IPS-11a (cell line): ENCODE data around the gene MXD3.
"Not testable (repeated sequence)": the region's sequence is repeated elsewhere in the genome, so short reads cannot be mapped to it uniquely, and the experiment has no call there.

Experiments
- H3K4me3 ChIP-seq: one replicate; pipeline ENCODE4 v1.5.1; 2013; ENCODE audit warnings: low read depth, low read length, control low read depth

Gene MXD3

DNA sequence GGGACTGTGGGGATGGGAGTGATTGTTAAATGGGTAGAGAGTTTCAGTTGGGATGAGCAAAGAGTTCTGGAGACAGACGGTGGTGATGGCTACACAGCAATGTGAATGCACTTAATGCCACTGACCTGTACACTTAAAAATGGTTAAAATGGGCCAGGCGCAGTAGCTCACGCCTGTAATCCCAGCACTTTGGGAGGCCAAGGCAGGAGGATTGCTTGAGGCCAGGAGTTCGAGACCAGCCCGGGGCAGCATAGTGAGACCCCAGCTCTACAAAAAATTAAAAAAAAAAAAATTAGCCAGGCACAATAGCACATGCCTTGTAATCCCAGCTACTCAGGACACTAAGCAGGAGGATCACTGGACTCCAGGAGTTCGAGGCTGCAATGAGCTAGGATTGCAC lies 32.1 kb upstream of the MXD3 start:
- no peak overlapping the region for H3K4me3 ChIP-seq

DNA sequence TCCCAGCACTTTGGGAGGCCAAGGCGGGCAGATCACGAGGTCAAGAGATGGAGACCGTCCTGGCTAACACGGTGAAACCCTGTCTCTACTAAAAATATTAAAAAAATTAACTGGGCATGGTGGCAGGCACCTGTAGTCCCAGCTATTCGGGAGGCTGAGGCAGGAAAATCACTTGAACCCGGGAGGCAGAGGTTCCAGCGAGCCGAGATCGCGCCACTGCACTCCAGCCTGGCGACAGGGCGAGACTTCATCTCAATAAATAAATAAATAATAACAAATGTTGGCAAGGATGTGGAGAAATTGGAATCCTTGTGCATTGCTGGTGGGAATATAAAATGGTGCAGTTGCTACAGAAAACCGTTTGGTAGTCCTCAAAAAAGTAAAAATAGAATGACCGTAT lies 31.3 kb upstream of the MXD3 start:
- H3K4me3 ChIP-seq, result not testable (repeated sequence)

DNA sequence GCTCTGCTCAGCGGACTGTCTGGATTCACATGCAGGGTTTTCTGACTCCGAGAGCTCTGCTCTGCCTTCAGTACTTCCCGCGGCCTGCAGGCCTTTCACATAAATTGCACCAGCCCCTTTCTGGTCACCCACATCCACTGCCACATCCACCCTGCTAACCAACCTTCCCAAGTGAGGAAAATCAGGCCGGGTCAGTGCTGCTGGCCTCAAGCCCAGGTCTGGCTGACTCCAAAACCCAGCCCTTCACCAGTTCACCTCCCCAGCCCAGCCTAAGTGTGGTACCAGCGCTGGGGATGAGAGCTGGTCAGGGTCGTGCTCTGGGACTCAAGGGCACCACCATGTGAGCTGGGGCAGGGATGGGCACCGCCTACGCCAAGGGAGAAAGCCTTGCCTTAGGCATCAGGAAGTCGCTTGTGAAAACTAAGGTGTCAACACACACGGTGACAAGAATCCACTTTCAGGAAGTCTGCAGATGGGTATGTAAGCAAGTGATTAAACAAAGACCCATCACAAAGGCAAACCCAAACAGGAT lies 27.5 kb upstream of the MXD3 start:
- H3K4me3 ChIP-seq, result no peak overlapping the region

DNA sequence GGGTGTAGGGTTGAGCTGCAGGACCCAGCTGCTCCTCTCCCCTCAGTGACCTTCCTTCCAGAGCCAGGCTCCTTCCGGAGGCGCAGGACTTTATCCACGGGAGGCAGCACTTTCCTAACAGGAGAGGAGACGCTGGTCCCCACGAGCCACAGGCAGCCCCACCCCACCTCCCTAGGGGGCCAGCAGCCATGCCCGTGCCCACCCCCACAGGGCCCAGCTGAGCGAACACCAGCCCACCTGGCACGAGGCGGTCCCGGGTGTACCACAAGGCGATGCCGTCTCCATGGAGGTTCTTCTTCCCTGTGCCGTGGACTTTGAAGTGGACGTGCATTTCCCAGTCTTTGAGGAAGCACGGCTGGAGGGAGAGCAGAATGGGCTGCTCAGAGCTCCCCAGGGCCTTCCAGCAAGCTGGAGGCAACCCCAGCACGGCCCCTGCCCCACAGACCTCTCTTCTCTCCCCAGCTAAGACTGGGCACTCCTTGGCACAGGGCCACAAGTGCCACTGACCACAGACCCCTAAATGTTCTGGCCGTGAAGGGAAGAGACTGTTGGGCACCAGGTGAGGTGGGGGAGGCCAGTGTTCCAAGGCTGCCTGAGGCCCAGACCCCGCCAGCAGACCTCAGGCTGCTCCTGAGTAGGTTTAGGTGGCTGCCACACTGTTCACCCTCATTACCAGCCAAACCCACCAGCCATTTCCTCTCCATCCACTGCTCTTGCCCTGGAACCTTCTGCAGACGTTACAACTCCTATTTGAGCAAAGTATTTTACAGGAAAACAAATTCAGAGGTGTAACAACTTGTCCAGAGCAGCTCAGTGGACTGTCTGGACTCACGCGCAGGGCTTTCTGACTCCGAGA lies 26.8 kb upstream of the MXD3 start:
- no peak overlapping the region for H3K4me3 ChIP-seq

DNA sequence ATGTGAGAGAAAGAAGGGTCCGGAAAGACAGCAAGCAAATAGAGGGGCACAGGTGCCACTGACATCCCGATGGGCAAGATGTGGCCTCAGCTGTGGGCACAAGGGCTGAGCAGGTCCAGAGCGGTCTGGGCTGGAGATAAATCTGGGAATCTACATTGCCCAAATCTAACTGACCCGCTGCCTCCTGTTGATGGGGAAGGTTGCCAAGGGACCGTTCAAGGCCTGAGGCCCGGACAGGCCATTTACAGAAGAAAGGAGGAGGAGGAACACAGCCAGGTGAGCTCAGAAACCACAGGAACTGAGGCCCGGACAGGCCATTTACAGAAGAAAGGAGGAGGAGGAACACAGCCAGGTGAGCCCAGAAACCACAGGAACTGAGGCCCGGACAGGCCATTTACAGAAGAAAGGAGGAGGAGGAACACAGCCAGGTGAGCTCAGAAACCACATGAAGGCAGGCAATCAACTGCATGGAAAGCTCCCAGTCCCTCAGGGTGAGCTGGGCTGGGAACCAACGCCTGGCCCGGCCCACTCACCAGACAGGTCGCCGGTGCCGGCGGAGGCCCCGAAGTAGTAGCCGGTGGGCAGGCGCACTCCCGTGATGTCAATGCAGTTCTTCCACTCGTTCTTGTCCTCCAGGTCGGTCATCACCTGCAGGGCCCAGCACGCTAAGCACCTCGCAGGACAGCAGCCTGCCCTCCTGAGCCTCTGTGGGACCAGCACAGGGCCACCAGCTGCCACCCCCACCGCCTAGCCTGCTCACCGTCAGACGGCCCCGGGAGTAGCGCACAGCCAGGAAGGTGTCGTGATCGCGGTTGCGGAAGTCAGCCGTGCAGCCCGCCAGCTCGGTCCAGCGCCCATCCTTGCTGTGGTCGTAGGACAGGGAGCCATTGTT lies 25.2 kb upstream of the MXD3 start:
- H3K4me3 ChIP-seq, result no peak overlapping the region

GRCh38 chr5:177336112-177336511 lies 24.4 kb upstream of the MXD3 start:
- H3K4me3 ChIP-seq, result no peak overlapping the region

DNA sequence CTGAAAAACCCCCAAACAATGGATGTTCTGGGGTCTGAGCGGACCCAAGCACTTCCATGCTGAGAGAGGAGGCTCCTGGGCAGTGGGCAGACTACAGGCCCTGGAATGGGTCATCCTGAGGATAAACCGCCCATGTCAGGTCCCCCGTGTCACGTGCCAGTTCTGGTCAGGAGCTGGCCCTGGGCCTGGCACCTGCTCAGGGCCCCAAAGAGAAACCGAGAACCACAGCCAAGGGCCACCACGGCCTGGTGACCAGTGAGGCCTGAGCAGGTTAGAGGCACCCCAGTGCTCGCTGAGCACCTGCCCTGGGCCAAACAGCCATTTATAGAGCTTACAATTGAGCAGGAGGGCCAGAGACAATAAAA lies 24.0 kb upstream of the MXD3 start:
- no peak overlapping the region for H3K4me3 ChIP-seq

DNA sequence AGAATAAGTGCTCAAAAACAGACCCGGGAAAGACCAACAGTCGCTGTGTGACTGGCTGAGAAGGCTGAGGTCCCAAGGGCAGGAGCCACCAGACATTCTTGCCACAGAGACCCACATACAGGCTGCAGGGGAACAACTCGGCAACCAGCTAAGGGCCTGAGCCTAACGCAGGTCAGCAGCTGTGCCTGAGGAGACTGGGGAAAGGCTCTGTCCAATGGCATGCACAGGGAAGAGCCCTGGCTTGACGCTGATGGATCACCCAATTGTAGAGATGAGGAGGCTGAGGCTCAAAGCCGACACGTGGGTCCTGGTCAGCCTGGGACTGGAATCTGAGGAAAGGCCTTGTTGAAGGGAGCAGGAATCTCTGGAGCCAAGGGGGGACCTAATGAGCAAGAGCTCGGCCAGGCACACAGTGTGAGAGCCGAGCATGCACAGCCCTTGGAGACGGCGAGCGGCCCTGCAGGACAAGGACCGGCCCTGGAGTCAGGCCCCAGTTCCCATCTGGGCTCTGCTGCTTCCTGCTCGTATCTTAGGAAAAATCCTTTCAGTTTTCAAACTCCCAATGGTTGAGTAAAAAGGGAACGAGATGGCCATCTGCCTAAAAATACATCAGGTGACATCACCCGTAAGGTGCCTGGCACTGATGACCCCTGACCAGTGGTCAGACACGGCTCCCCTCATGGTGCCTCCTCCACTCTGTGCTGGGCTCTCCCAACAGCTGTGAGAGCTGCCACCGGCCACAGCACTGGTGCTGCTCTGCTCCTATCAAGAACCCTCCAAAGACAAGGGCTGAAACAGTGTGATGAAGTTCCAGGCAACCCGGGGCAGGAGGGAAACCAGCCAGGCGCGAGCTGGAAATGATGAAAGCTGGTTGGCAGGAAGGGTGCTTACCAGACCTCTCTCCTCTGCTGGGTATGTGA lies 23.3 kb upstream of the MXD3 start:
- no peak overlapping the region for H3K4me3 ChIP-seq

DNA sequence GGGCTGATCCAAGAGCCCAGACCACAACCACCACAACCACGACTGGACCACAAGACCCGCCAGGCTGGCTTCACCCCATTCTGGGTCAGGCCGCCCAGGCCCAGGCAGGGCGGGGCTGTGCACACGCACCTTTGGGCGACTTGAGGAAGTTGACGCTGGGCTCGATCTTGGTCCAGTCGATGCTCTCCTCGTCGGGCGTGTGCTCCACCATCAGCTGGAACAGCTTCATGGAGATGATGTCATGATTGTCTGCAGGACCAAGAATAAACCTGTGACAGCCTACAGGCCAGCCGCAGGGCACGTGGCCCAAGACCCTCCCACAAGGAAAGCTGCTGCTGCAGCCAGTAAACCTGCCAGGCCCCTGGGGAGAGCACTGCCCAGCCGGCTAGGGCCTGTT lies 22.5 kb upstream of the MXD3 start:
- H3K4me3 ChIP-seq, result no peak overlapping the region

DNA sequence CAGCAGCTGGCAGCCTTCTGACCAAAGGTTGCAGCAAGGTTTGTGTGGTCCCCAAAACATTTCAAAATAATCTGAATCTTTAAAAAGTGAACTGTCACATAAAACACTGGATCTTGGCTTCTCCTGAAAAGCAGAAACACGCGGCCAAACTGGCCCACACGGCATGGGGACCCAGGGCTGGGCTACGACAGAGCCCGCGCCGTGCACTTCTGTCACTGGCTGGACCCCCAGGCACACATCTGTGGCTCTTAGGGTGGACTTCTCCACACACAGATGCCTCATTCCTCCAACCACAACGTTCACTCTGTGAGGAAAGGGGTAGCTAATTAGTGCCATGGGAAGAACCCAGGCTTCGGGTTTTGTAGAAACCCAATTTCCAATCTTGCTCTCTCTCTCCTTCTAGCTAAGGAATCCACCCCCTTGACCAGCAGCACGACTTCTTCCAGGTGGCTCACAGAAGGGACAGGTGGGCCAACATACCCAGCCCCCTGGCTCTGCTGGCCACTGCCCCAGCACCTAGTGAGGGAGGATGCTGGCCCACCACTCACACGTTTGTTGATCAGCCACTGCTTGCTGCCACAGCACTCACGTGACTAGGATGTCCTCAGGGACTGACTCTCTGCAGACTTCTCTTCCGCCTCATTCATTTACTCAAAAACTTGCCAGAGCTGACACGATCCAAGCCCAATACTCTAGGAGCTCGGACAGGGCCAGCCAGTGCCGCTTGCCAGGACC lies 21.9 kb upstream of the MXD3 start:
- H3K4me3 ChIP-seq, result no peak overlapping the region

DNA sequence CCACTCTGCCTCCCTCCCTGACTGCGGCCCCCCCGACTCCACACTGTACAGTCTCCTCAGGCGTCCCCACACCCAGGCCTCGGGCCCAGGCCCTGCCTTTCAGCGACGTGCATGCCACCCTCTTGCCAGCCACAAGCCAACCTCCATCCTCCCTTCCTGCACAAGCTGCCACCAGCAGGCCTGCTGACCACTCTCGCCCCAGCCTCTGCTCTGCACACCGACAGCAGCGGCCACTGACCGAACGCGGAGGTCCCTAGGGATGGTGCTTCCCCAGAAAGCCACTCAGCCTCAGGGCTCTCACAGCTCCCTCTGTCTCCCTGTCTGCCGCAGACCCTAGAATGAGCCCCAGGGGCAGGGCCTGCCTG lies 21.2 kb upstream of the MXD3 start:
- no peak overlapping the region for H3K4me3 ChIP-seq

DNA sequence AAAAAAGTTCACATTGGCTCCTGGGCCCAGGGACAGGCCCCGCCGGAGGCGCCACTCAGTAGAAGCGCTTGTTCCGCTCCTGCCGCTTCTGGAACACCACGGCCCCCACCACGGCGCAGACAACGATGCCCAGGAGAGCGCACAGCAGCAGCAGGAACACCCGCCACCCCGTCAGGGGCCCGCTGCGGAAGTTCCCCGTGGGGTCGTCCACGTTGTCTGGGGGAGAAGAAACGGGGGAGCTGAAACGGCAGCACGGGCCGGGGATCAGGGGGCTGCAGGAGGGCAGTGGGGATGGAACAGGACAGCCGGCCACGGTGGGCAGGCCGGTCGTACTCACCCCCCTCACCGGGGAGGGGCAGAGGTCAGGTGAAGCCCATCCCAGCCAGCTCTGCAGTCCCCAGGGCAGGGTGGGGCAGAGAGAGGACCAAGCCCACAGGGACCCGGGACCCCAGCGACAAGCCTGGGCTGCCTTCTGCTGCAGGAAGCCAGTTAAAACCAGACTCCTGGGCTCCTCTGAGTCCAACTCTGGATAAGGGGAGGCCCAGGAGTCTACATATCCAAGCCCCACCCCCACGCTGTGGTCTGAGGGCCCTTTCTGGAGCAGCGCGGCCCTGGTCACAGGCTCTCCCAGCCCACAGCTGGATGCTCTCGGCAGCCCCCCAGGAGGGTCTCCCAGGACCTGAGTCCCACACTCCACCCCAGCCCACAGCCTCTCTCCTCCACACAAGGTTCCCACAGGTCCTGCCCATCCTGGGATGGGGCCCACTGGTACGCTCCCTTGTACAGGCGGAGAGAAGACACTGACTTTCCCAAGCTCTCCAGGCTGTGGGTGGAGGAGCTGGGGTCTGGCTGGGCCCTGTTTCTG lies 20.6 kb upstream of the MXD3 start:
- no peak overlapping the region for H3K4me3 ChIP-seq

DNA sequence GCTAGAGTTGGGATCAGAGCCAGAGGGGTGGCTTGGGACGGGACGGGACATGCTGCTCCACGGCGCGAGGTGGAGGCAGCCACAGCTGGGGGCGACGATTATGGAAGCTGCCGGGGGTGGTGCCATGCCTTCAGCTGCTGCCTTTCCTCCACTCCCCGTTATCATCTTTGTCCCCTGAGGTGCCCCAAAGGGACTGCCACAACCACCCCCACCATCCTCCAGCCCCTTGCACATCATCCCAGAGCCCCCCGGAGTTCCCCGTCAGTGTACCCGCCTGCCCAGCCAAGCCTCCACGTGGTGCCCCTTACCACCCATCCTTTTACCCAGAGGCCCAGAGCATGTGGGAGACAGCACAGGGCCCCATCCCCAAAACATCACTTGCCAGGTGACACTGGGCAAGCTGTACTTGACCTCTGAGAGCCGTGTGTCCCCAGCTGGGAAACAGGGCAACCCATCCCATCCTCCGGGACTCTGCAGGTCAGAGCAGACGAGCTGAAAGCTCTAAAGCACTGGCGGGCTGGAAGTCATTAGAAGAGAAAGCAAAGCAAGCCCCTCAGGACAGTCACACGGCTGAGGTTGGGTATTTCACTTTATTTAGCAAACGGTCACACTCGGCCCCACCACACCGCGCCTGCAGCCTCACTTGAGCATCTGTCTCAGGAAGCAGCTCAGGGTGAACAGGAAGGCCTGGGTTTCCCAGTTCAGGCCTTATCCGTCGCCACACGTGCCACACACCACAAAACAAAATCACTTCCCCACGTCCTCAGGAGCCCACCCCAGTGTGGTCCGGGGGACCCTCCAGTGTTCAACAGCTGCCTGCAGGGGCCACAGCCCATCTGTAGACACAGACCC lies 19.5 kb upstream of the MXD3 start:
- no peak overlapping the region for H3K4me3 ChIP-seq

- H3K4me3 ChIP-seq, result no peak overlapping the region
Observed at GRCh38 chr5:177329883-177330282, 18.2 kb upstream of the MXD3 start.

DNA sequence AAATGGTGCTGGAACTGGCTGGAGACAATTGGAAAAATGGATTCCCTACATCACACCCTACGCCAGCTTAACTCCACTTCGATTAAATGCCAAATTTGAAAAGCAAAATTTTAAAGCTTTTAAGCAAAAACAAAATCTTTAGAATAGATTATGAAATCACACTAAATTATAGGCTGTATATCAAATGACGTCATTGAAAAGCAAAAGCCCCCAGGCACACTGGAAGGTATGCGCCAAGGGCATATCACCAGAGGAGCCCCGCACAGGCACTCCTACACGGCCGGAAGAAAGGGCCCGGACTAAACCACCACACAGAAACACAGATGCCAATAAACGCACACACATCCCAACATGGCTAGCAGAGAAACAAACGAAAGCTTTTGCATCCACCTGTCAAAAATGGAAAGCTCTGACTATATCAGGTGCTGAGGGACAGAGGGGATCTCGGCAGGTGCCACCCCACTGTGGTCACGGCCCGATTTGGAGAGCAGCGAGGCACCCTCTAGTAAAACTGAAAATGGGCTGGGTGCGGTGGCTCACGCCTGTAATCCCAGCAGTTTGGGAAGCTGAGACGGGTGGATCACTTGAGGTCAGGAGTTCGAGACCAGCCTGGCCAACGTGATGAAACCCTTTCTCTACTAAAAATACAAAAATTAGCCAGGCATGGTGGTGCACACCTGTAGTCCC lies 17.0 kb upstream of the MXD3 start:
- no peak overlapping the region for H3K4me3 ChIP-seq

GRCh38 chr5:177327539-177328522 lies 16.1 kb upstream of the MXD3 start:
- H3K4me3 ChIP-seq, result no peak overlapping the region
